BLaER1 treated with 17β-estradiol and CSF1 and Interleukin-3, amounts not matched to agents 10 nM and 100 nM (cell line): ENCODE results near the gene HPGD.

Experiments
- H3K27ac ChIP-seq, 11 experiments: shearing (Covaris generic); formaldehyde crosslinking; 2 replicates each; pipeline ENCODE4 v1.8.1; 2022
- H3K27me3 ChIP-seq, 11 experiments: shearing (Covaris generic); formaldehyde crosslinking; 2 replicates each; pipeline ENCODE4 v1.8.1; 2022
- H3K36me3 ChIP-seq, 11 experiments: shearing (Covaris generic); formaldehyde crosslinking; 2 replicates each; pipeline ENCODE4 v1.8.1; 2022
- H3K4me1 ChIP-seq, 10 experiments: shearing (Covaris generic); formaldehyde crosslinking; 2 replicates each; pipeline ENCODE4 v1.8.1; 2022
- H3K4me2 ChIP-seq, 11 experiments: shearing (Covaris generic); formaldehyde crosslinking; 2 replicates each; pipeline ENCODE4 v1.8.1; 2022
- H3K4me3 ChIP-seq, 10 experiments: shearing (Covaris generic); formaldehyde crosslinking; 2 replicates each; pipeline ENCODE4 v1.8.1; 2022
- H3K9ac ChIP-seq, 11 experiments: shearing (Covaris generic); formaldehyde crosslinking; 2 replicates each; pipeline ENCODE4 v1.8.1; 2022
- H3K9me3 ChIP-seq, 11 experiments: shearing (Covaris generic); formaldehyde crosslinking; replicated peaks in 1 of 11; 2 replicates each; pipeline ENCODE4 v1.8.1; 2022
- H4K20me1 ChIP-seq, 11 experiments: shearing (Covaris generic); formaldehyde crosslinking; 2 replicates each; pipeline ENCODE4 v1.8.1; 2022
- Cebpa-rat ChIP-seq, 11 experiments: shearing (Covaris generic); IDR thresholded peaks; 2 replicates each; pipeline ENCODE4 v1.8.1; 2022

HPGD gene

GRCh38 chr4:174464949-174465348 lies 57.3 kb downstream of the HPGD start:
- Histone ChIP-seq H3K9ac (no peak overlapping the region), H3K27ac (no peak overlapping the region), H3K9me3 (peaks cover 0 to 5% (median 0%) of the 10 kb centered on the region in 11 experiments; a peak in 5 of 22 replicates), H3K4me3 (no peak overlapping the region), H3K36me3 (no peaks in the 10 kb centered on the region), H3K4me1 (peaks cover 0 to 6% (median 0%) of the 10 kb centered on the region in 10 experiments; a peak in 1 of 20 replicates), H3K27me3 (no peaks in the 10 kb centered on the region), H4K20me1 (no peaks in the 10 kb centered on the region), H3K4me2 (no peak overlapping the region)
- TF ChIP-seq Cebpa-rat (IDR thresholded peaks at IDR 0.05), result no peak

GRCh38 chr4:174461466-174462106 lies 60.7 kb downstream of the HPGD start:
- no peaks in the 10 kb centered on the region for H4K20me1 ChIP-seq
- H3K9me3 ChIP-seq, result peaks cover 0 to 5% (median 0%) of the 10 kb centered on the region in 11 experiments; a peak in 5 of 22 replicates
- H3K27me3 ChIP-seq, result no peaks in the 10 kb centered on the region
- no peak overlapping the region for H3K4me3 ChIP-seq
- H3K4me1 ChIP-seq, result peaks cover 0 to 6% (median 0%) of the 10 kb centered on the region in 10 experiments; a peak in 1 of 20 replicates
- no peaks in the 10 kb centered on the region for H3K36me3 ChIP-seq
- no peak overlapping the region for H3K27ac ChIP-seq
- H3K4me2 ChIP-seq, result no peak overlapping the region
- H3K9ac ChIP-seq, result no peak overlapping the region
- TF ChIP-seq Cebpa-rat (IDR thresholded peaks at IDR 0.05), result no peak

GRCh38 chr4:174460684-174461083 lies 61.6 kb downstream of the HPGD start:
- peaks cover 0 to 6% (median 0%) of the 10 kb centered on the region in 10 experiments; a peak in 1 of 20 replicates for H3K4me1 ChIP-seq
- no peak overlapping the region for H3K4me2 ChIP-seq
- H3K9ac ChIP-seq, result no peak overlapping the region
- H4K20me1 ChIP-seq, result no peaks in the 10 kb centered on the region
- H3K36me3 ChIP-seq, result no peaks in the 10 kb centered on the region
- TF ChIP-seq Cebpa-rat (IDR thresholded peaks at IDR 0.05), result no peak
- H3K9me3 ChIP-seq, result peaks cover 0 to 5% (median 0%) of the 10 kb centered on the region in 11 experiments; a peak in 5 of 22 replicates
- H3K27me3 ChIP-seq, result no peaks in the 10 kb centered on the region
- H3K27ac ChIP-seq, result no peak overlapping the region
- no peak overlapping the region for H3K4me3 ChIP-seq

- Histone ChIP-seq H3K4me2 (no peak overlapping the region), H3K9ac (no peak overlapping the region), H3K36me3 (no peaks in the 10 kb centered on the region), H3K27ac (no peak overlapping the region), H3K4me1 (no peaks in the 10 kb centered on the region), H3K4me3 (no peak overlapping the region), H4K20me1 (no peaks in the 10 kb centered on the region), H3K27me3 (no peaks in the 10 kb centered on the region), H3K9me3 (no peaks in the 10 kb centered on the region)
- TF ChIP-seq Cebpa-rat (IDR thresholded peaks at IDR 0.05), result no peak
These were observed 64.8 kb downstream of the HPGD start for GRCh38 chr4:174457468-174457867.

GRCh38 chr4:174454815-174455473 lies 67.3 kb downstream of the HPGD start:
- no peak overlapping the region for H3K9ac ChIP-seq
- H4K20me1 ChIP-seq, result no peaks in the 10 kb centered on the region
- no peak overlapping the region for H3K4me3 ChIP-seq
- no peak for TF ChIP-seq Cebpa-rat (IDR thresholded peaks at IDR 0.05)
- no peaks in the 10 kb centered on the region for H3K27me3 ChIP-seq
- H3K36me3 ChIP-seq, result no peaks in the 10 kb centered on the region
- H3K9me3 ChIP-seq, result no peaks in the 10 kb centered on the region
- no peaks in the 10 kb centered on the region for H3K4me1 ChIP-seq
- H3K27ac ChIP-seq, result no peak overlapping the region
- no peak overlapping the region for H3K4me2 ChIP-seq

- no peaks in the 10 kb centered on the region for H3K27me3 ChIP-seq
- no peaks in the 10 kb centered on the region for H3K9me3 ChIP-seq
- no peaks in the 10 kb centered on the region for H3K4me1 ChIP-seq
- no peak overlapping the region for H3K4me3 ChIP-seq
- H4K20me1 ChIP-seq, result no peaks in the 10 kb centered on the region
- H3K9ac ChIP-seq, result no peak overlapping the region
- H3K36me3 ChIP-seq, result no peaks in the 10 kb centered on the region
- H3K4me2 ChIP-seq, result no peak overlapping the region
- no peak overlapping the region for H3K27ac ChIP-seq
- no peak for TF ChIP-seq Cebpa-rat (IDR thresholded peaks at IDR 0.05)
These were observed 70.5 kb downstream of the HPGD start for GRCh38 chr4:174451718-174452296.

- no peak overlapping the region for H3K9ac ChIP-seq
- H4K20me1 ChIP-seq, result no peaks in the 10 kb centered on the region
- no peaks in the 10 kb centered on the region for H3K36me3 ChIP-seq
- no peak overlapping the region for H3K4me3 ChIP-seq
- no peaks in the 10 kb centered on the region for H3K27me3 ChIP-seq
- no peaks in the 10 kb centered on the region for H3K4me1 ChIP-seq
- TF ChIP-seq Cebpa-rat (IDR thresholded peaks at IDR 0.05), result no peak
- no peak overlapping the region for H3K27ac ChIP-seq
- H3K9me3 ChIP-seq, result no peaks in the 10 kb centered on the region
- H3K4me2 ChIP-seq, result no peak overlapping the region
These were observed 71.5 kb downstream of the HPGD start for GRCh38 chr4:174450786-174451125.

GRCh38 chr4:174449944-174450785 lies 72.1 kb downstream of the HPGD start:
- H3K36me3 ChIP-seq, result no peaks in the 10 kb centered on the region
- no peak overlapping the region for H3K9ac ChIP-seq
- no peaks in the 10 kb centered on the region for H4K20me1 ChIP-seq
- H3K27me3 ChIP-seq, result no peaks in the 10 kb centered on the region
- no peak for TF ChIP-seq Cebpa-rat (IDR thresholded peaks at IDR 0.05)
- H3K9me3 ChIP-seq, result no peaks in the 10 kb centered on the region
- H3K4me3 ChIP-seq, result no peak overlapping the region
- no peak overlapping the region for H3K27ac ChIP-seq
- no peaks in the 10 kb centered on the region for H3K4me1 ChIP-seq
- no peak overlapping the region for H3K4me2 ChIP-seq

- H3K36me3 ChIP-seq, result no peaks in the 10 kb centered on the region
- H3K4me1 ChIP-seq, result peaks cover 0 to 8% (median 0%) of the 10 kb centered on the region in 10 experiments; a peak in 3 of 20 replicates
- no peaks in the 10 kb centered on the region for H3K9me3 ChIP-seq
- H3K27me3 ChIP-seq, result no peaks in the 10 kb centered on the region
- H3K4me3 ChIP-seq, result no peak overlapping the region
- no peak for TF ChIP-seq Cebpa-rat (IDR thresholded peaks at IDR 0.05)
- H3K27ac ChIP-seq, result no peak overlapping the region
- H3K9ac ChIP-seq, result no peak overlapping the region
- no peak overlapping the region for H3K4me2 ChIP-seq
- H4K20me1 ChIP-seq, result no peaks in the 10 kb centered on the region
These were observed 73.1 kb downstream of the HPGD start for GRCh38 chr4:174449152-174449551.
